ENCODE results near the gene BRAT1.
"Not testable (repeated sequence)": the region's sequence is repeated elsewhere in the genome, so short reads cannot be mapped to it uniquely, and the experiment has no call there.

BRAT1 gene

GRCh38 chr7:2555121-2556052, at the start of gene BRAT1:
BRAT1 (minus strand) TSS chr7:2555524; CDS start chr7:2554431, 1,093 bp downstream.
- DNase-seq: peak; percentile 83 to 89

GRCh38 chr7:2604608-2605174, 49.4 kb upstream of the BRAT1 start:
- no peak for DNase-seq

- DNase-seq: no peak
Observed at GRCh38 chr7:2603044-2603965, 48.0 kb upstream of the BRAT1 start.

- no peak for DNase-seq
Observed at GRCh38 chr7:2602406-2603043, 47.2 kb upstream of the BRAT1 start.

GRCh38 chr7:2601907-2602306, 46.6 kb upstream of the BRAT1 start:
- no peak for DNase-seq

- DNase-seq: no peak
Observed at GRCh38 chr7:2601065-2601464, 45.7 kb upstream of the BRAT1 start.

- no peak for DNase-seq
Observed at GRCh38 chr7:2598154-2598823, 43.0 kb upstream of the BRAT1 start.

GRCh38 chr7:2597273-2597640, 41.9 kb upstream of the BRAT1 start:
- no peak for DNase-seq

- no peak for DNase-seq
Observed at GRCh38 chr7:2596464-2597272, 41.3 kb upstream of the BRAT1 start.

GRCh38 chr7:2595258-2595860, 40.0 kb upstream of the BRAT1 start:
- no peak for DNase-seq

- DNase-seq: no peak
Observed at GRCh38 chr7:2594599-2594998, 39.3 kb upstream of the BRAT1 start.

GRCh38 chr7:2593036-2593727, 37.9 kb upstream of the BRAT1 start:
- no peak for DNase-seq

GRCh38 chr7:2592375-2592865, 37.1 kb upstream of the BRAT1 start:
- no peak for DNase-seq

GRCh38 chr7:2589941-2590340, 34.6 kb upstream of the BRAT1 start:
- not testable (repeated sequence) for DNase-seq

GRCh38 chr7:2589341-2589740, 34.0 kb upstream of the BRAT1 start:
- DNase-seq: no peak

- DNase-seq: no peak
Observed at GRCh38 chr7:2587778-2588177, 32.5 kb upstream of the BRAT1 start.

- DNase-seq: no peak
Observed at GRCh38 chr7:2587134-2587533, 31.8 kb upstream of the BRAT1 start.

- DNase-seq: no peak
Observed at GRCh38 chr7:2586326-2587020, 31.1 kb upstream of the BRAT1 start.

- DNase-seq: no peak
Observed at GRCh38 chr7:2585446-2585845, 30.1 kb upstream of the BRAT1 start.
